Testis (tissue), 2 donors: ENCODE measurements around the gene ABHD5.
"Not testable (repeated sequence)": the region's sequence is repeated elsewhere in the genome, so short reads cannot be mapped to it uniquely, and the experiment has no call there.

Experiments
- CTCF ChIP-seq, 3 experiments: fragments of 450-650 bp in 2 of 3; fragments of 200-600 bp in 1 of 3; sonication (generic) in 1 of 3; IDR thresholded peaks; one replicate each; pipeline ENCODE4 v1.5.1; 2016 to 2019; ENCODE audit warnings: antibody characterized with exemption in 3 of 3, mild to moderate bottlenecking in 2 of 3, moderate library complexity in 1 of 3
- POLR2A ChIP-seq: fragments of 450-650 bp; IDR thresholded peaks from one replicate; pipeline ENCODE4 v1.6.1; 2017; ENCODE audit warnings: antibody characterized with exemption, mild to moderate bottlenecking, moderate library complexity

- TF ChIP-seq POLR2A; CTCF (IDR thresholded peaks at IDR 0.05): not testable (repeated sequence)
Measured at GRCh38 chr3:43680857-43681256, 9.9 kb upstream of the ABHD5 start.
